NCI-H1694 (cell line): ENCODE data around the gene FLYWCH2.

Source experiments
- DNase-seq: peaks from one replicate; lab custom pipeline; 2025; lab: John Stamatoyannopoulos, UW

FLYWCH2 gene

DNA sequence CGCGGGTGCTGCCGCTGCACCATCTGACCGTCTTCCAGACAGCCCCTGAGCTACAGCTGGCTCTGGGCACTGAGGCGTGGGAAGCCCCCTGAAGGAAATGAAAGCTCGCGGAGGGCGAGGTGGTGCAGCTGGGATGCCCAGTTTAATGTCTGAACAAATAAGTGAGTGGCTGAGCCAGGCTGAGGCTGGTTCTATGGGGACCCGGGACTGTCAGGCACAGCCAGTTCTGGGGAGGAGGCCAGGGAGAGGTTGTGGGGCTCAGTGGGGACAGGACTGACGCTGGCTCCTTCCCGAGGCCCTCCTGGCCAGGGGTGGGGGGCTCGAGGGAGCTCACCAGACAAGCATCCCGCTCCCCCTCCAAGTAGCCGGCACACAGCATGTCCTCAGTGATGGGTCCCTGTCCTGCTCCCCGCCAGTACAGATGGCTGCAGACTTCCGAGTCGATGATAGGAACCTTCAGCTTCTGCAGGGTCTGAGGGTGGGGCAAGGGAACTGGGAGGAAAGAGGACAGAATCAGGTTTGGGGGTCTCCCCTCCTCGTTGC lies 29.4 kb upstream of the FLYWCH2 start:
- DNase-seq = no peak

DNA sequence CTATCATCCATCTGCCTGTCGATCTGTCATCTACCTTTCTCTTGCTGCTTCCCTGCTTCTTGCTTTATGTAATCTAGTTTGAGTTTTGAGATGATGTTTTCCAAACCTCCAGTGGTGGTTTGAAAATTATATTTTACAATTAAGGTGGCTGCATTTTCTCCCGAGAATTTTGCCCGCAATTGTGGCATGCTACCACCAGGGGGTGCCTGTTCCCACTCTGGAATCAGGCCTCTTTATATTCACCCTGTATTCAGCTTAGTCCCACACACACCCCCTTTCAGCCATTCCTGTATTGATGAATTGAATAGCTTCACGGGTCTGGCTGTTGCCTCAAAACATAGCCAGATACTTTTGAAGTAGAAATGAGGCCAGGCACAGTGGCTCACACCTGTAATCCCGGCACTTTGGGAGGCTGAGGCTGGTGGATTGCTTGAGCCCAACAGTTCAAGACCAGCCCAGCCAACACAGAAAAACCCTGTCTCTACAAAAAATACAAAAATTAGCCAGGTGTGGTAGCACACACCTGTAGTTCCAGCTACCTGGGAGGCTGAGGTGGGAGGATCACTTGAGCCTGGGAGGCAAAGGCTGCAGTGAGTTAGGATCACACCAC lies 28.2 kb upstream of the FLYWCH2 start:
- DNase-seq = no peak

DNA sequence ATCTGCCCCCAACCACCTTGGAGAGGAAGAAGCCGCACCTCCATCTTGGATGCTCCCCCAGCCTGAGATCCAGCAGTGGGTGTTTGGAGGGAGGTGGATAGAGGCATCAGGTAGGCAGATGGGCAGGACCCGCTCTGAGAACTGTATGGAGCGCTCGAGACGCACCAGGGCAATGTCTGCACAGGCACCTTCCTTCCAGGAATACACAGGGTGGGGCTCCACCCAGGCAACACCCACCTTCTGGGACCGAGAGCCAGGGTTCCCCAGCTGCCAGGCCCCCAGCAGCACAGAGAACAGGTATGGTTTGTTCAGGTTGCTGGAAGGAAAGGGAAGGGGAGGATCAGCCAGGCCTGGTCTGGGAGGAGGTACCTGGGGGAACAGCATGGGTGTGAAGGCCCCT lies 27.5 kb upstream of the FLYWCH2 start:
- DNase-seq = no peak

DNA sequence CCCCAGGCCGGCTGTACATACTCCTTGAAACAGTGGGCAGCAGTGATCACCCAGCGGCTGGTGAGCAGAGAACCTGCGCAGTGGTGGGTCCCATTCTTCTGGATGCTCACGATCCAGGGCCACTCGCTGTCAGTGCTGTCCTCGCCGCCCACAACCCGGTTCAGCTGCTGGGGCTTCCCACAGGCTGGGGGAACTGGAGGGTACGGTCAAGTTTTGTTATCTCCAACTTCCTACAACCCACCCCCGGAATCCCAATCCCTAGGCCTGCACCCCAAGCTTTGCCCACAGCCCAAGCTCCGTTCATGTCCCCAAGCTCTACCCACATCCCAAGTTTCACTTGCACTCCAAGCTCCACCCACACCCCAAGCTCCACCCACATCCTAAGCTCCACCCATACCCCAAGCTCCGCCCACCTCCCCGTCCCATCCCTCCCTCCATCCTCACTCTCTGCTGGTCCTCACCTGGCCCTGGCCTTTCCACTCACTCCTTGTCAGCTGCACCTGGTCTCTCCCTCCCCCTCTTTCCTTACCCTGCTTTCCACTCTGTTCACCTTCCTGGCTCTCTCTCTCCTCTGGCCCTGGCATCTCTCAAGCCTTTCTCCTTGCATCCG lies 26.8 kb upstream of the FLYWCH2 start:
- no peak for DNase-seq

DNA sequence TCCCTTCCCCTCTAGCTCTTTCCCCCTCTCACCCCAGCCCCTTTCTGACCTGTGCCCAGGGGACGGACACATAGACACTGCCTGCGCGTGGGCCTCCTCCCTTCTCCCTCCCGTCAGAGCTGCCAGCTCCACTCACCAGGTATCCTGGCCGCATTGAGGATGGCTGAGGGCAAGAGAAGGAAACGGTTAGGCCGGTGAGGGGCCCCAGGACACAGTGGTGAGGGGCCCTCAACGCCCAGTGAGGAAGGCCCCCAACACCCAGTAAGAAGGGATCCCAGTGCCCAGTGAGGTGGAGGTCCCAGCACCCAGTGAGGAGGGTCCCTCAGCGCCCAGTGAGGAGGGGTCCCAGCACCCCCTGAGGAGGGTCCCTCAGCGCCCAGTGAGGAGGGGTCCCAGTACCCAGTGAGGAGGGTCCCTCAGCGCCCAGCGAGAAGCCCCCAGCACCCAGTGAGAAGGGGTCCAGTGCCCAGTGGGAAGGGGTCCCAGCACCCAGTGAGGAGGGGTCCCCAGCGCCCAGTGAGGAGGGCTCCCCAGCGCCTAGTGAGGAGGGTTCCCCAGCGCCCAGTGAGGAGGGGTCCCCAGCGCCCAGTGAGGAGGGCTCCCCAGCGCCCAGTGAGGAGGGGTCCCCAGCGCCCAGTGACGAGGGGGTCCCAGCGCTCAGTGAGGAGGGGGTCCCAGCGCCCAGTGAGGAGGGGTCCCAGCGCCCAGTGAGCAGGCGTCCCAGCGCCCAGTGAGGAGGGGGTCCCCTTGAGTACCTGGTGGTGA lies 26.1 kb upstream of the FLYWCH2 start:
- DNase-seq = no peak

DNA sequence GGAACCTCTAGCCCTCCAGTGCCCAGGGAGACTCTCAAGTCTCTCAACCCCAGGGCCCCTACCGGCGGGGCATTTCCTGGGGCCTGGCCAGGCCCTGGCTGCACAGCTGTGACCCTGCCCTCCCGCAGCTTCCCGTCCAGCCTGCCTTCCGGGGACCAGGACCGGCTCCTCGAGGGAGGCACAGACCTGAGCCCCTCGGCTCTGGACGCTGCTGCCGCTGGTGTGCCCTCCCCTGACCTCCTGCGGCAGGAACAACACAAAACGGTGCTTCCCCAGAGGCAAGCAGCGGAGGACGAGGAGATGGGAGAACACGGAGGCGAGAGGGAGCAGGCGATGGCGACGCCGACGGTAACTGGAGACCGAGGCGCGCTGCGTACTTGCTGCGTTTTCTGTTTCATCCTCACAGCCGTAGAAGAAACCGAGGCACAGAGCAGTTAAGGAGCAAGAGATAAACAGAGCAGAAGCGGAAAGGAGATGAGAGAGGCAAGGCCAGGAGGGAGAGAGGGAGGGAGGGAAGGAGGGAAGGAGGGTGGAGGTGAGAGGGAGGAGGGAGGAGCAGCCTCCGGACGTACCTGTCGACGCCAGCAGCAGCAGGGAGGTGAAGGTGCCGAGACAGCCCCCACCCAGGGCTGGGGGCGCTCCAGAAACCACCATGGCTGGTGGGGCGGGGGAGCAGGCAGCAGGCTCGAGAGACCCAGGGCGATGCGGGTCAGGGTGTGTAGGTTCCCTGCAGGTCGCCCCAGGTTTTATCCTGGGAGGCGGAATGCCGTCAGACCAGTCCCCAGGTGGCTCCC lies 25.4 kb upstream of the FLYWCH2 start, which contains the start of gene PRSS22:
Gene PRSS22, minus strand, starts transcription at position 720 of the 794 bp plus-strand sequence. Its CDS starts 66 bp downstream, at position 654.
- DNase-seq = no peak

DNA sequence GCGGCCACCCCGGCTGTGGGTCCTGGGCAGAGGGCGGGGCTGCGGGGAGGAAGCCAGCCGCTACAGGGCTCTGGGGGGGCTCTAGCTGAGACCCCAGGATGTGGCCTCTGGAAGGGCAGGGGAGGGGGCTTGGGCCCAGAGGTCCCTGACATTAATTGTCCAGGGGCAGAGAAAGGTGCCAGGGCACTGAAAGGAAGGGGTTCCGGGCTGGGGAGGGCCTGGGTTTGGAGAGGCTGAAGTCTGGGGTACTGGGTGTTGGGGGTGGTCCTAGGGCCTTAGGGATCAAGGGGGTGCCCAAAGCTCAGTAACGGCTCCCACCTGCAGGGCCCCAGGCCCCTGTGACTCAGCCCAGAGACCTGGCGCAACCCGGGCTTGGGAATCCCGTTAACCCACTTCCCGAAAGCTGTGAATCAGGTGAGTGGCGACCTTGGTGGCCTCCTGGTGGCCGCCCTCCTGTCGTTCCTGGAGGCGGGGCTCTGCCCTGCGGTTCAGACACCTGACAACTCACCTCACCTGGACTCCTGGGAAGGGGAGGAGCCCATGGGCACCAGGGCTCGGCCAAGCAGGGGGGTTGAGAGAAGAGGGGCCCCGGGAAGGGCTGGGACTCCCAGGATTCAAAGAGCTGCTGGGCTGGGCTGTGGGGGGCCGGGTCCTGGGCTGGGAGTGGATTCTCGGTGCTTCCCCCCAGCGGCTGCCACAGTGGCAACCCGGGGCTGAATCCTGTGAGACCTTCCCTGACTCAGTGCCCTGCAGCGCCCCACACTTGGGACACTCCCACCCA lies 24.6 kb upstream of the FLYWCH2 start:
- no peak for DNase-seq

DNA sequence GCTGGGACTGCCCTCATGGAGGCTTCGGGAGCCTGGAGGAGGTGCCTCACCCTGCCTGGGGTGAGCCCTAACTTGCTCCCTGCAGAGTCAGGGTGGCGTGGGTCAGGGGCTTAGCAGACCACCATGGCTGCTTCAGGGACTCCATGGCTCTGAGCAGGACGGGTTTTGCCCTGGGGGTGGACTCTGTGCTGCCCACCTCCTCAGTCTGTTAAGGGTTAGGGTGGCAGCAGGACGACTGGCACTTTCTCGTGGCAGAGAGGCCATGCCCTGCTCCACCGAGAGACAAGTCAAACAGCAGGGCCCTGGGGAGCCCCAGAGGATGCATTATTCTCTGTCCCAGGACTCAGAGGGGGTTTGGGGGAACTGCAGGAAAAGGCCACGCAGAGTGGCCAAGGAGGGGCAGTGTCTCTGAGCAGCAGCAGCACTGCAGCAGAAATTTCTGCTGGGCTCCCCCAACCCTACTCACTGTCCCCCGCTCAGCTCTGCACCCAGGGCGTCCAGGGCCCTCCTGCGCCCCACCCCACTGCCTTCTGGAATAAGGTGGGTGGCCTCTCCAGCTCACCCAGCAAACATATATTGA lies 23.2 kb upstream of the FLYWCH2 start:
- no peak for DNase-seq

DNA sequence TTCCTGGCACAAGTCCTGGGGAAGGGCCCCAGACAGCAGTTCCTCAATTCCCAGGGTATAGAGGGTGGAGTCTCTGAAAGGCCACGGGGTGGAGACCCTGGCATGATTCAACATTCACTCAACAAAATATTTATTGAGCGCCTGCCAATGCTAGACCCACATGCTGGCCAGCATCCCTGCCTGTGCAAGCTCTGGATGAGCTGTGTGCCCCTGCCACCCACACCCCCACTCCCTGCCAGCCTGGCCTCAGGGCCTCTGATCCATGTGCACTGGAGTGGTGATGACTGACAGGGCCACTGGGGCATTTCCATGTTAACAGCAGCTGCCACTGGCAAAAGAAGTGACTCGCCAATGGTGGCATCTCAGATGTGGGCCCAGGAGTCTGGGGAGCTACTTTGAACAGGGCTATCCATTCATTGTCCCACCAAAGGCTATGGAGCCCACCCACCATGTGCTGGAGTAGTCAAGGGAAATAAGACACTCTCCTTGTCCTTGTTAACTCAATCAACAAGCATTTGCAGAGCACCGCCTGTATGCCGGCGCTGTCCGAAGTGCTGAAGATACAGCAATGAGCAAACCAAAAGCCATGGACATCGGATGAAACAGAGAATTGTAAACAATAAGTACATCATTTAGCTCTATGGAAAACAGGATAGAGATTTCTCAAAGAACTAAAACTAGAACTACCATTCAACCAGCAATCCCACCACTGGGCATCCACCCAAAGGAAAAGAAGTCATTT lies 22.0 kb upstream of the FLYWCH2 start:
- no peak for DNase-seq

DNA sequence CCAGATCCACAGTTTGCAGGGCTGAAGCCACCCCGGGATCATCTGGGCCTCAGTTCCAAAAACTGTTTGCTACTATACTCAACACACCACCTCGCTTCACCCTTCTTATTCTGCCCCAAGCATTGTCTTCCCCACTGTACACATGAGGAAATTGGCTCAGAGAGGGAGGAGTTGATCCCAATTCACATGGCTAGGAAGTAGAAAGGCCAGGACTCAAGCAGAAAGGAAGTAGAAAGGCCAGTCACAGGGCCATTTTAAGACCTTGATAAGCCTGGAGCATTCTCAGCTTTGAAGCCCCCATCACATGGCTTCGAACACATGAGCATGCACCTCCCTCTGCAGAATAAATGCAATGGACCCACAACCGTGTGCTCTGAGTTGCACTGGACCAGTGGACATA lies 17.4 kb upstream of the FLYWCH2 start:
- no peak for DNase-seq

DNA sequence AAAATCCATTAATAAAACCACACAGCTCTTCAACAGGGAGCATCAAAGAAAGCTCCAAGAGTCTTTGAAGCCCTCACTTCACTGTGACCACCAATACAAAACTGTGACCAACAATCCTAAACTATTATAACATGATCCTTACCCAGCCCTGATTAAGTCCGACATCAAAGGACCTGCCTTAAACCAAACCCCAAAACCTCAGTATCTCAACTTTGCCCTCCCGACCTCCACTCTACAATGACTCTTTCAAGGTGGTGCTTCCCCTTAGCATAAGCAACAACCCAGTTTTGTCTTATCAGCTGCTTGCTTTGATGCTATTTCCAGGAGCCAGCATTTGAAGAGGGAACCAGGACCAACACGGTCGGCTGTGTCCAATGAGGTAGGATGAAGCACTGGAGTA lies 16.6 kb upstream of the FLYWCH2 start:
- DNase-seq = no peak

DNA sequence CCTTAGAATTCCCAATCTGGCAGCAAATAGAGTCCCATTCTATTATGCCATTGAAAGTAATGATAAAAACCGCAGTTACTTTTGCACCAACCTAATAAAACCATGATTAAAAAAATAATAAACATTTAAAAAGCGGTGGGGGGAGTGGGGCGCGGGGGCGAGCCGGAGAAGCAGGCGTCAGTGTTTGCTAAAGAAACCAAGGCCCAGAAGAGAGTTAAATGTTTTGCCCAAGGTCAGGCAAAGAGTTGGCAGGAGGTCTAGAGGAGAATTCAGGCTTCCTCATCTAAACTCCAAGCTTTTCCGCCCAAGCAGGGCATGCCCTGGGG lies 15.4 kb upstream of the FLYWCH2 start:
- no peak for DNase-seq

DNA sequence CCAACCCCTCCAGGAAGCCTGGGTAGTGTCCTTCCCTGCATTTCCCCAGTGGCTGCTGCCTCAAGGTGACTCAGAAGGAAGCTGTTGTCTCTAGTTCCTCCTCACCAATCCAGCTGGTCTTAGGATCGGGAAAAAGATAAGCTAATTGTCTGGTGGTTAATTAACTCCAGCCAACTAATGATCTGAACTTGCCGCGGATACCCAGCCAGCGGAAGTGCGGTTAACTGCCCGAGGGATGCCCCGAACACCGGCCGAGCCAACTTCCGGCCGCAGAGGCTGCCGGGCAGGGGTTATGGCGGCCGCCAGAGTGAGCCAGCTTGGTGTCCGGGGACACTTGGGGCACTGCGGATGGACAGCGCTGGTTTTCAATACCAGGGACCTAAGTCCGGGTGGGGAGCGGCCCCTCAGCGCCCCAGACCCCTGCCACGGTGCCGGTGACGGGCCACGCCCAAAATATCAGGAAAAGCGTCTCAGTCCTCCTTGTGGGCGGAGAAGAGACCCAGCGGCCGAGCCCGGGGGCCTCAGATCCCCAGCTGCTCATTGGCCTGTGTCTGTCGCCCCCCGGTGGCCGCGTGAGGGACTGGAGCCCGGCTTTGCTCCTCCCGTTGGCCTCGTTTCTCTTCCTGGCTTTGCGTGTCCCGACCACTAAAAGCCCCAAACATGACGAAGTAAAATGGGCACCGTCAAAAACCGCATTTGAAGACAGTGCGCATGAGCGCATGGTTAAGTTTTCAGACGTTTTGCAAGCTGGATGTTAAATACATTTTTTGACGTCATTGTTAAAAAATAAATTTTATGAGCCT lies 14.8 kb upstream of the FLYWCH2 start:
- peak; percentile 74 for DNase-seq

DNA sequence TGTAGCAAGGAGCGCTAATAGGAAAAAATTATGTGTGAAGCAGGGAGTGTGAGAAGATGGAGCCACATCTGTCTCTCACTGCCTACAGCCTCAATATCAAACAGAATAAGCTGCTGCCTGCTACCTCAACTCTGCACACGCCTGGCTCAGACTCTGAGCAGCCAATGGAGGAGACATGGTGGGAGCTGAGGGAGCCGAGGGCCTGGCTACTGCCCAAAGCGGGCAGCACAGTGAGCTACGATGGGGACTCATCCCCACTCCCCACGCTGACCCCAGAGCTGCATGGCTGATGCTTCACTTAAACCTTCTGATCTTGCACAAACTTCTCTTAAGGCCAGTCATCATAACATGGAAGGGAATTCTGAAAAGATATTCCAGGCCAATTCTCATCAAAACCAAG lies 11.1 kb upstream of the FLYWCH2 start:
- no peak for DNase-seq

DNA sequence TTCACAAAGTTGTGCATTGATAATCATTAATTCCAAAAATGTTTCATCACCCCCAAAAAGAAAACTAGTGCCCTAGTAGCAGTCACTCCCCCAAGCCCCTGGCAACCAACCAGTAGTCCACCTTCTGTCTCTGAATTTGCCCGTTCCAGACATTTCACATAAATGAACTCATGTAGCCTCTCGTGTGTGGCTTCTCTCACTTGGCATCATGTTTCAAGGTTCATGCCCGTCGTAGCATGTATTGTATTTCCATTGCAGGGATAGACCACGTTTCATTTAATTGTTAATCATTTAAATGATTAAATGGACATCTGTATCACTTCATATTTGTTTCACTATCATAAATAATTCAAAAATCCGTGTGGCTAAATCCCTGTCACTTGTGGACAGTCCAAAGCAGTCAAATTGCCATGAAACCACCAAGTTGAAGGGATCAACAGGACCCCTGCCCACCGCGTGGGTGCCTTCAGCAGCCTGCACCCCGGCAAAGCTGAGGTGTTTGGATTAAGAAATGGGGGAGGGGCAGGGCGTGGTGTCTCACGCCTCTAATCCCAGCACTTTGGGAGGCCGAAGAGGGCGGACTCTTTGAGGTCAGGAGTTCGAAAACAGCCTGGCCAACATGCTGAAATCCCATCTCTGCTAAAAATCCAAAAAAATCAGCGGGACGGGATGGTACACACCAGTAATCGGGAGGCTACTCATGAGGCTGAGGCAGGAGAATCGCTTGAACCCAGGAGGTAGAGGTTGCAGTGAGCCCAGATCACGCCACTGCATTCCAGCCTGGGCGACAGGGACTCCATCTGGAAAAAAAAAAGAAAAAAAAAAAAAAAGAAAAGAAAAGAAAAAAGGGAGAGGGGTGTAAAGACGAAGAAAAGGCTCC lies 8.7 kb upstream of the FLYWCH2 start:
- no peak for DNase-seq

DNA sequence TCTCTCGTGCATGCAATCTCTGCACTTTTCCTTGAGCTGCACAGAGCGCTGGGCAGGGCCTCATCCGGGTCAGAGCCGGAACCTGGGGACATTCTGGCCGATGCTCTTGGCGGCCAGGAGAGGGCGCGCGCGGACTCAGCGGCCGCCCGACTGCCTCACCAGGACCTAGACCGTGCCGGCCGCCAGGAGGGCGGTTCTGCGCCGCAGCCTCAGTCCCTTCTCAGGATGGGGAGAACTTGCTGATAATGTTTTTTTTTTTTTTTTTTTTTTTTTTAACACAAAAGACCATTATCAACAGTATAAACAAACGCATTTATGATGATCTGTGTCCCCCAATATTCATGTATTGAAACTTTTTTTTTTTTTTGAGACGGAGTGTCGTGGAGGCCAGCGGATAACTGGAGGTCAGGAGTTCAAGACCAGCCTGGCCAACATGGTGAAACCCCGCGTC lies 8.1 kb upstream of the FLYWCH2 start:
- peak; percentile 39 for DNase-seq

DNA sequence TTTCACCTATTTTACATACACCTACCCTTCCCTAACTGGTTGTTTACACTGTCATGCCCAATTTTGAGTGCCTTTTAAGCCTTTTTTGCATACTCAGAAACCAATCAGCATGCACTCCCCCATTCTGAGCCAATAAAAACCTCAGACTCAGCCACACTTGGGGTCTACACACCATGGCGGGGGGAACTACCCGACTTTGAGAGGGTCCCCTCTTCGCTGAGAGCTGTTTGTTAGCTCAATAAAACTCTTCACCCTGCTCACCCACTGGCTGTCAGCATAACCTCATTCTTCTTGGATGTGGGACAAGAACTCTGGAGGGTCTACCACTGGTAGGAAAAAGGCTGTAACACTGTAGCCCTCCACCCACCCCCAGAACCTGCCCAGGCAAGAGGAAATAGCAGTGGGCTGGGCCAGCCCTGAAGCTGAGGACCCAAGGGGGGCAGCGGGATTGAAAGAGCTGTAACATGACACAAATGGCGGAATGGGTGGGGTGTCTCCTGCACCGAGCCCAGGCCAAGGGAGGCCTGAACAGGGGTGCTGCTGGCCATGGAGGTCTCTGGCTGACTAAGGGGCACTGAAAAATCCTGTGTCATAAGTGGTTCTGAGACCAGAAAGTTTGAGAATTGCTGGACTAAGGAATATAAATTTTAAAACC lies 3.0 kb upstream of the FLYWCH2 start:
- no peak for DNase-seq
